ENCODE results near the gene CYGB. TPM values are rescaled to one million over a fixed set of nuclear protein-coding genes. Genes with fewer than 3 reads are reported as not detected.
A peak's percentile ranks its signal among the peaks of the same experiment; 100 is the strongest.
"Not testable (repeated sequence)": the region's sequence is repeated elsewhere in the genome, so short reads cannot be mapped to it uniquely, and the experiment has no call there.

CYGB gene
- total RNA-seq, 1 donor from 2014 or later, result 0.46 TPM

DNA sequence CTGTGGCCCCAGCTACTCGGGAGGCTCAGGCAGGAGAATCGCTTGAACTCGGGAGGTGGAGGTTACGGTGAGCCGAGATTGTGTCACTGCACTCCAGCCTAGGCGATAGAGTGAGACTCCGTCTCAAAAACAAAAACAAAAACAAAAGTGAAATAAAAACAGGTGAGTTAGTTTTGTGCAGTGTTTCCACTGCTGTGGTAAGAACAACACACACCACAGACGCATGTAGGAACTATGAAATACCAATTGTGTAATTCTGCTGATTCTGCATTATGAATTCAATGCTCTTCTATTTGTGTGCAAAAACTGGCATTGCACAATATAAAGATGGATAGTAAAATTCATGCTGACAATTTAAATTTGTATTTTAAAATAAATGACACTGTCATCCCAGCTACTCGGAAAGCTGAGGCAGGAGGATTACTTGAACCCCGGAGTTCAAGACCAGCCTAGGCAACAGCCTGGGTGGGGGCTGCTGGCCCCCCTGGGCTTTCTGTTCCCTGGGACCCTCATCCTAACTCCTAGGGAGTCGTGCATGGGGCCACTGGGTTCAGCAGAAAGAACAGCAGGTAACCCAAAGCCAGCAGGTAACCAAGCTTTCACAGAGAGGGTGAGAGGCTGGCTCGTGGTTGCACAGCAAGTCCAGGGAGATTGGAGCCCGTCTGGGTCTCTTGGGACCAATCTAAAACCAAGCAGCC, 25.7 kb downstream of the CYGB start:
- DNase-seq (ENCODE audit: low spot score, unreplicated experiment), result no peak
- H3K27ac Mint-ChIP-seq, result no peak overlapping the region
- TF ChIP-seq CTCF (IDR thresholded peaks at IDR 0.05; ENCODE audit: unreplicated experiment), result no peak
- peaks cover 40% of the 10 kb centered on the region for H3K27me3 Mint-ChIP-seq
- H3K36me3 Mint-ChIP-seq (ENCODE audit: insufficient read depth), result no peaks in the 10 kb centered on the region
- H3K4me3 Mint-ChIP-seq (ENCODE audit: low read depth), result no peak overlapping the region
- no peaks in the 10 kb centered on the region for H3K4me1 Mint-ChIP-seq (ENCODE audit: low read depth)
- no peaks in the 10 kb centered on the region for H3K9me3 Mint-ChIP-seq (ENCODE audit: low read depth)

- no peaks in the 10 kb centered on the region for H3K9me3 Mint-ChIP-seq (ENCODE audit: low read depth)
- no peak overlapping the region for H3K4me3 Mint-ChIP-seq (ENCODE audit: low read depth)
- H3K4me1 Mint-ChIP-seq (ENCODE audit: low read depth), result no peaks in the 10 kb centered on the region
- H3K27ac Mint-ChIP-seq, result no peak overlapping the region
- H3K36me3 Mint-ChIP-seq (ENCODE audit: insufficient read depth), result no peaks in the 10 kb centered on the region
- DNase-seq (ENCODE audit: low spot score, unreplicated experiment), result no peak
- TF ChIP-seq CTCF (IDR thresholded peaks at IDR 0.05; ENCODE audit: unreplicated experiment), result no peak
- H3K27me3 Mint-ChIP-seq, result peaks cover 41% of the 10 kb centered on the region
These were observed 26.7 kb downstream of the CYGB start for GRCh38 chr17:76510831-76511244.

DNA sequence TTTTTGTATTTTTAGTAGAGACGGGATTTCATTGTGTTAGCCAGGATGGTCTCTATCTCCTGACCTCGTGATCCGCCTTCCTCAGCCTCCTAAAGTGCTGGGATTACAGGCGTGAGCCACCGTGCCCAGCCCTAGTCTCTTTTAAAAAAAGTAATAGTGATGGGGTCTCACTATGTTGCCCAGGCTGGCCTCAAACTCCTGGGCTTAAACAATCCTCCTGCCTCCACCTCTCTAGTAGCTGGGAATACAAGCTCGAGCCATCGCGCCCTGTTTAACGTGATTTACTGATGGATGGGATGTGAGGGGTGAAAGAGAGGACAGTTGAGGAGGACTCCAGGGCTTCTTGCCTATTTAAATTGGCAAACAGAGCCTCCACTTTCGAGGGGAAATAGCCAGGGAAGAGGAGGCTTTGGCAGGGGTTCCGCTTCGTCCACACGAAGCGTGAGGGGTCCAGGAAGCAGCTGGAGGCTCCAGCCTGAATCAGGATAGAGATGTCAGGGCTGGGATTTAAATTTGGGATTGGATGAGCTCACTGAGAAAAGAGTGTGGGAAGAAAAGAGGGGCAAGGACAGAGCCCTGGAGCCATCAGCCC, 28.9 kb downstream of the CYGB start:
- H3K4me1 Mint-ChIP-seq (ENCODE audit: low read depth); H3K36me3 Mint-ChIP-seq (ENCODE audit: insufficient read depth); H3K9me3 Mint-ChIP-seq (ENCODE audit: low read depth); H3K4me3 Mint-ChIP-seq (ENCODE audit: low read depth); DNase-seq (ENCODE audit: low spot score, unreplicated experiment): not testable (repeated sequence)
- H3K27ac Mint-ChIP-seq, result peak overlapping the region; percentile 0
- H3K27me3 Mint-ChIP-seq, result peaks cover 38% of the 10 kb centered on the region

DNA sequence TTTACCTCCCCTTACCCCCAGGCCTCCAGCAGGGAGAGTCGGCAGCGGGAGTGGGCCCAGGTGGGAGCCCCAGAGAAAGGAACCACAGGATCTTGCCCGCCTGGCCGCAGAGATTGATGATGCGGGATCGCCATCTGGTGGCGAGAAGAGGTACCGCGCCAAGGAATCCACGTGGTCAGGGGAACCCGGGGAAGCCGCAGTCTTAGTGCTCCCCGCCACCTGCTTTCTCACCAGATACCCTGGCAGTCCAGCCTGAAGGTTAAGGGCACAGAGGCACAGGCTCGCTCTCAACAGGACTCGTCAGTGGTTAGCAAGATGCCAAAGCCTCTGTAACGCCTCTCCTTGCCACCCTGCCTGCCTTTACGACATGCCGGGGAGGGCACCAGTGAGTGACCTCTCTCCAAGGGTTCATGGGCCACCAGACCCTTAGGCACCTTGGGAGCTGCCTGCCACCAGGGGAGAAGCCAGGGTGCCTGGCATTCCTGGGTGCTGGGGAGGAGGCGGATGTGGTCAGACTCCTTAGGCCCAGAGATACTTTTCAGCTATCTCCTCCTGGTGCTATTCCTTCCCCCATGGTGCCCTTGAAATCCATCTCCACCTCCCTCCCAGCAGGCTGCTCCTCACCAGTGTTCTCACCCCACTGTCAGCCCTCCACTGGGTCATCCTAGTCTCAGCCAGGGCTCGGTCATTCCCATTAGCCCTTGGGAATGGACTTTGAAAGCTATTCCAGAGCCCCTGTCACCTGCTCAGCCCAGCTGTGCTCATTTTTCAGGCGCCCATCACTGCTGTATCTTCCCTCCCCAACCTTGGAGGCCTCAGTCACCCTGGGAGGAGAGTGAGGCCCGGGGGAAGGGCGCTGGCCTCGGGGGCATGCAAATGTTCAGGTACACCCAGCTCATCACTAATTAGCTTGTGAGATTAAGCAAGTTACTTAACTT, 30.8 kb downstream of the CYGB start:
- no peaks in the 10 kb centered on the region for H3K36me3 Mint-ChIP-seq (ENCODE audit: insufficient read depth)
- H3K27me3 Mint-ChIP-seq, result peaks cover 26% of the 10 kb centered on the region
- no peak overlapping the region for H3K27ac Mint-ChIP-seq
- peaks cover 4% of the 10 kb centered on the region for H3K4me1 Mint-ChIP-seq (ENCODE audit: low read depth)
- no peak overlapping the region for H3K4me3 Mint-ChIP-seq (ENCODE audit: low read depth)
- H3K9me3 Mint-ChIP-seq (ENCODE audit: low read depth), result no peaks in the 10 kb centered on the region
- peak; percentile 85 for DNase-seq (ENCODE audit: low spot score, unreplicated experiment)
- TF ChIP-seq CTCF (IDR thresholded peaks at IDR 0.05; ENCODE audit: unreplicated experiment), result peak; percentile 95

DNA sequence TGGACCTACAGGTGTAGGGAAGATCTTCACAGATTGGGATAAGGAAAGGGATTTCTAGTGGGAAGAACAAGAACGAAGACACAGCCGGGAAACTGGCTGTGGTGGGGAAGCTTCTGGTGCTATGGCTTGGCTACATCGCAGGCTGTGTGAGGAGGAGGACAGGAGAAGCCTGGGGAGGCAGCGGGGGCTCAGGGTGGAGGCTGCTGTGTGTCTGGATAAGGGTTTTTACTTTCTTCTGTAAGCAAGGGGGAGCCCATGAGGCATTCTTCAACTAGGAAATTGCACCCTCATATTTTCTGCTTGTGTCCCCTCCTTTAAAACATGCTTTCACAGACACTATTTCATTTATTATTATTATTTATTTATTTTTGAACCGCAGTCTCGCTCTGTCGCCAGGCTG, 33.4 kb downstream of the CYGB start:
- no peak for TF ChIP-seq CTCF (IDR thresholded peaks at IDR 0.05; ENCODE audit: unreplicated experiment)
- no peak for DNase-seq (ENCODE audit: low spot score, unreplicated experiment)
- H3K36me3 Mint-ChIP-seq (ENCODE audit: insufficient read depth), result no peaks in the 10 kb centered on the region
- H3K4me3 Mint-ChIP-seq (ENCODE audit: low read depth), result no peak overlapping the region
- H3K27me3 Mint-ChIP-seq, result peaks cover 34% of the 10 kb centered on the region
- no peaks in the 10 kb centered on the region for H3K9me3 Mint-ChIP-seq (ENCODE audit: low read depth)
- peaks cover 13% of the 10 kb centered on the region for H3K4me1 Mint-ChIP-seq (ENCODE audit: low read depth)
- no peak overlapping the region for H3K27ac Mint-ChIP-seq

Data from progenitor cell of endocrine pancreas (in vitro differentiated cells).